ENCODE data around the gene SIRPG. TPM values are rescaled to one million over a fixed set of nuclear protein-coding genes. Genes with fewer than 3 reads are reported as not detected.

The SIRPG gene
- total RNA-seq, 2 experiments from 2014 or later: 28.0 to 28.3 TPM

DNA sequence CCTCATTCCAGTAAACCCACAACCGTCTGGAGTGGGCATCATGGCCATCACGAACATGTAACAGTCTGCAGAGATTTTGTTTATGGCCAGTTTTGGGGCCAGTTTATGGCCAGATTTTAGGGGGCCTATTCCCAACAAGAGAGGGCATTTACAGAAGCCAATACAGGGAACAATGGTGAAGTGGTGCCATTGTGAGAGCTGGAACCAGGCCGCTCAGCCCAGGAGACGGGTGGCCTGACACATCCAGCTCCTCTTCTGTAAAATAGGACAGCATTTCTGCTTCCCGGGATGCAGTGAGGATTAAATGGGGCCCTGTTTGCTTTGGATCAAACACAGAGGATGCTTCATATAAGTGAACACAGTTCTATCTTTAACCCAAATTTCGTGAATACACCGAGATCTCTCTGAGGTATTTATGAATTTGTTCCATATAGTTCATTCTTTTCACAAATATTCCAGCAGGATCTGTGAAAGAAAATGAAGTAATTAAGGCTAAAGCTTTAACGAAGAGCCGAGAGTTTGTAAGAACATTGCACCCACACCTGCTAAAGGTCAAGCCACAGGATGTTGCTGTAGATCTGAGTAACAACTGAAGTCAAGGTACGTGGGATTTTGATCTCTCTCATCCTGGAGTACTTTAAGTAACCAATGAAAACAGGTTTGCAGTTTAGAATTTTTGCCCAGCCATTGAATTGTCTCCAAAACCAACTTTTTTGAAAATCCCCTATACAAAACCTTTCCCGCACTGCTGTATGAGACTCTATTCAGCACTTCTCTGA, 14.5 kb upstream of the SIRPG start:
- H3K4me1 ChIP-seq (ENCODE audit: insufficient read depth, low read length): peaks cover 82% of the 10 kb centered on the region
- no peaks in the 10 kb centered on the region for H3K36me3 ChIP-seq (ENCODE audit: insufficient read depth, low read length)
- H3K9me3 ChIP-seq (ENCODE audit: control insufficient read depth in 1 of 2, insufficient read depth in 1 of 2, low read length in 2 of 2): peaks cover 0 to 6% of the 10 kb centered on the region in 2 experiments
- no peaks in the 10 kb centered on the region for H3K27me3 Mint-ChIP-seq
- ChIA-PET CTCF (no interaction called here), POLR2A (no interaction called here)
- peaks cover 37% of the 10 kb centered on the region for H3K36me3 Mint-ChIP-seq (ENCODE audit: low read depth)
- peak overlapping the region; percentile 69 for H3K4me3 Mint-ChIP-seq
- intact Hi-C loops (cut with DNase I, micrococcal nuclease): loop anchor here in 1 of 2 experiments (2.0 kb wide), 1 partner anchor 13 kb away; no protein-coding TSS in a partner anchor
- H3K9me3 Mint-ChIP-seq: no peaks in the 10 kb centered on the region
- H3K27ac Mint-ChIP-seq: peak overlapping the region; percentile 95
- H3K4me1 Mint-ChIP-seq (ENCODE audit: low read depth): peaks cover 98% of the 10 kb centered on the region
- peak overlapping the region; percentile 29 to 67 for H3K27ac ChIP-seq (ENCODE audit: low read depth in 1 of 2, low read length in 2 of 2)
- DNase-seq (peak in 2 of 14 experiments; percentile 46 to 68), ATAC-seq (ENCODE audit: poor library complexity) (peak; percentile 46)
- no peak overlapping the region for H3K4me3 ChIP-seq (ENCODE audit: low read length)
- H3K27me3 ChIP-seq (ENCODE audit: control insufficient read depth in 1 of 2, insufficient read depth in 2 of 2, low read length in 2 of 2): no peaks in the 10 kb centered on the region
- TF ChIP-seq, protein P1, sequence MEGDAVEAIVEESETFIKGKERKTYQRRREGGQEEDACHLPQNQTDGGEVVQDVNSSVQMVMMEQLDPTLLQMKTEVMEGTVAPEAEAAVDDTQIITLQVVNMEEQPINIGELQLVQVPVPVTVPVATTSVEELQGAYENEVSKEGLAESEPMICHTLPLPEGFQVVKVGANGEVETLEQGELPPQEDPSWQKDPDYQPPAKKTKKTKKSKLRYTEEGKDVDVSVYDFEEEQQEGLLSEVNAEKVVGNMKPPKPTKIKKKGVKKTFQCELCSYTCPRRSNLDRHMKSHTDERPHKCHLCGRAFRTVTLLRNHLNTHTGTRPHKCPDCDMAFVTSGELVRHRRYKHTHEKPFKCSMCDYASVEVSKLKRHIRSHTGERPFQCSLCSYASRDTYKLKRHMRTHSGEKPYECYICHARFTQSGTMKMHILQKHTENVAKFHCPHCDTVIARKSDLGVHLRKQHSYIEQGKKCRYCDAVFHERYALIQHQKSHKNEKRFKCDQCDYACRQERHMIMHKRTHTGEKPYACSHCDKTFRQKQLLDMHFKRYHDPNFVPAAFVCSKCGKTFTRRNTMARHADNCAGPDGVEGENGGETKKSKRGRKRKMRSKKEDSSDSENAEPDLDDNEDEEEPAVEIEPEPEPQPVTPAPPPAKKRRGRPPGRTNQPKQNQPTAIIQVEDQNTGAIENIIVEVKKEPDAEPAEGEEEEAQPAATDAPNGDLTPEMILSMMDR (IDR thresholded peaks at IDR 0.05): no peak

DNA sequence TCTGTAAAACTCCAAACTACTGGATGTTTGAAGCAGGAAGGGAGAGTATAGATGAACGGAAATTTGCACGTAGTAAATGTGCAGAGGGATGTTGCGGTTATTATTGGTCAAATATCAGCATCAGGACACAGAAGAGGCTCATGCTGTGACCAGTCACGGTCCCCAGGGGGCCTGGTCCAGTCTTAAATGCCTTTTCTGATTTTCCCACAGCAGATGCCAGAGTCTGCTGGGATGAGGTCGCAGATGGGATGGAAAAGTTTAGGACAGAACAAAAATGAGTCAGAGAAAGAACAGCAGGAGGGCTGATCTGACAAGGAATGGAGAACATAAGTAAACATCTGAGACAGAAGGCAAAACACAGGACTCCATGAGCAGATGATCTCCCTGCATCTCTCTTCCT, 11.7 kb upstream of the SIRPG start:
- no peak overlapping the region for H3K4me3 Mint-ChIP-seq
- H3K27ac Mint-ChIP-seq: peak overlapping the region; percentile 95
- DNase-seq: no peak
- peaks cover 82% of the 10 kb centered on the region for H3K4me1 ChIP-seq (ENCODE audit: insufficient read depth, low read length)
- H3K4me1 Mint-ChIP-seq (ENCODE audit: low read depth): peaks cover 98% of the 10 kb centered on the region
- ChIA-PET CTCF (no interaction called here), POLR2A (no interaction called here)
- no peak overlapping the region for H3K4me3 ChIP-seq (ENCODE audit: low read length)
- H3K27me3 Mint-ChIP-seq: no peaks in the 10 kb centered on the region
- no peaks in the 10 kb centered on the region for H3K36me3 ChIP-seq (ENCODE audit: insufficient read depth, low read length)
- H3K9me3 ChIP-seq (ENCODE audit: control insufficient read depth in 1 of 2, insufficient read depth in 1 of 2, low read length in 2 of 2): peaks cover 0 to 6% of the 10 kb centered on the region in 2 experiments
- intact Hi-C loops (cut with DNase I, micrococcal nuclease): no loop called here
- no peaks in the 10 kb centered on the region for H3K27me3 ChIP-seq (ENCODE audit: control insufficient read depth in 1 of 2, insufficient read depth in 2 of 2, low read length in 2 of 2)
- peak overlapping the region in 1 of 2 donors; percentile 11 for H3K27ac ChIP-seq (ENCODE audit: low read depth in 1 of 2, low read length in 2 of 2)
- TF ChIP-seq, protein P1 (IDR thresholded peaks at IDR 0.05): no peak
- no peaks in the 10 kb centered on the region for H3K9me3 Mint-ChIP-seq
- no peak for ATAC-seq (ENCODE audit: poor library complexity)
- peaks cover 29% of the 10 kb centered on the region for H3K36me3 Mint-ChIP-seq (ENCODE audit: low read depth)

DNA sequence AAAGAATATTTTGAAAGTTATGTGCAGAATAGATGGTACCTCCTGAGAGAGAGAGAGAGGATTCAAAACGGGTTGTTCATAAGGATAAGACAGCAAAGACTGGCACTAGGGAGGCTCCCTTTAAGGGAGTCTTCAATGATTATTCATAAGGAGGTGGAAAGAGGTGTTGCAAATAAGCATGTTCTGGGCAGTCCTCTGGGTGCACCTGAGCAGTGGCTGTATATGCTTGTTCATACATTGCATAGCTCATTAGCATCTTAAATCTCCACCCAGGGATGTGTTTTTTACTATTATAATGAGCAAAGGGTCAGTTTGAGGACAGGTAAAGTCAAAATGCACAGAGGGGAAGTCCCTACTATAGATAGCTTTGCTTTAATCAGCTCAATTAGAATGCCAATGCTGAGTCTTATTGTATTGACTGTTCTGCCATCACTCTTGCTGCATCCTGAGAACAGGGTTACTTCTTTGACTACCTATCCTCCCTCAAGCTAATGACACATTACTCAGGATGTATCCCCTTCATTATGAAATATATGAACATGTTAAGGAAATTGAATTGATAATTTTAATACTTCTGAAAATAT, 10.0 kb upstream of the SIRPG start:
- Mint-ChIP-seq H3K9me3 (no peaks in the 10 kb centered on the region), H3K27me3 (no peaks in the 10 kb centered on the region), H3K4me3 (peak overlapping the region; percentile 4), H3K36me3 (ENCODE audit: low read depth) (peaks cover 29% of the 10 kb centered on the region), H3K27ac (peak overlapping the region; percentile 95), H3K4me1 (ENCODE audit: low read depth) (peaks cover 98% of the 10 kb centered on the region)
- intact Hi-C loops (cut with DNase I, micrococcal nuclease): no loop called here
- DNase-seq (no peak), ATAC-seq (ENCODE audit: poor library complexity) (no peak)
- POLR2A ChIA-PET: interaction anchor here (0.9 to 1.7 kb wide), 5 partner anchors 8 to 64 kb away, joined by 3 to 7 read pairs (median 3); no protein-coding TSS in a partner anchor
- Histone ChIP-seq H3K4me1 (ENCODE audit: insufficient read depth, low read length) (peaks cover 82% of the 10 kb centered on the region), H3K27me3 (ENCODE audit: control insufficient read depth in 1 of 2, insufficient read depth in 2 of 2, low read length in 2 of 2) (no peaks in the 10 kb centered on the region), H3K36me3 (ENCODE audit: insufficient read depth, low read length) (no peaks in the 10 kb centered on the region), H3K9me3 (ENCODE audit: control insufficient read depth in 1 of 2, insufficient read depth in 1 of 2, low read length in 2 of 2) (peaks cover 0 to 6% of the 10 kb centered on the region in 2 experiments), H3K4me3 (ENCODE audit: low read length) (no peak overlapping the region), H3K27ac (ENCODE audit: low read depth in 1 of 2, low read length in 2 of 2) (peak overlapping the region in 1 of 2 donors; percentile 28)
- TF ChIP-seq, protein P1 (IDR thresholded peaks at IDR 0.05): no peak
- CTCF ChIA-PET: no interaction called here

Data from CD4-positive, alpha-beta T cell (primary cell).